Mucosa of descending colon (tissue), 3 donors: ENCODE measurements around the gene ADAM12. TPM values are rescaled to one million over a fixed set of nuclear protein-coding genes. Genes with fewer than 3 reads are reported as not detected.
"Not testable (repeated sequence)": the region's sequence is repeated elsewhere in the genome, so short reads cannot be mapped to it uniquely, and the experiment has no call there.

Source experiments
- ATAC-seq: fragments of 200-7000 bp; cut with Tn5 transposase; one replicate; pipeline ENCODE4 v1.9.1; 2020; ENCODE audit warnings: mild to moderate bottlenecking, moderate library complexity
- DNase-seq, 3 donors: peaks; one replicate each; pipeline ENCODE4 v3.0.0-alpha.2; 2020
- H3K36me3 ChIP-seq: fragments of 200-600 bp; one replicate; pipeline ENCODE4 v1.8.0; 2021; ENCODE audit warnings: low read depth, mild to moderate bottlenecking
- H3K4me1 ChIP-seq: fragments of 200-600 bp; one replicate; pipeline ENCODE4 v1.8.0; 2021; ENCODE audit warnings: low read depth, mild to moderate bottlenecking
- H3K4me3 ChIP-seq: fragments of 200-600 bp; one replicate; pipeline ENCODE4 v1.8.0; 2021; ENCODE audit warnings: mild to moderate bottlenecking
- H3K9me3 ChIP-seq: fragments of 200-600 bp; one replicate; pipeline ENCODE4 v1.8.0; 2021; ENCODE audit warnings: mild to moderate bottlenecking
- CTCF ChIP-seq: fragments of 200-600 bp; IDR thresholded peaks from one replicate; pipeline ENCODE4 v1.8.0; 2022; ENCODE audit warnings: antibody characterized with exemption, mild to moderate bottlenecking
- intact Hi-C, 2 donors: fragments of 100-400 bp; cut with DNase I in 1 of 2; cut with micrococcal nuclease in 1 of 2; formaldehyde crosslinking; loops; one replicate each; pipeline versions ENCODE4 v1.11.0 to v1.11.1; 2022; cut with DNase I, micrococcal nuclease
- total RNA-seq, 3 donors: library from RNA; stranded (reverse); fragmentation: NEBNext Ultra II Directional in 2 of 3; extraction: Animal tissue kit (Norgen Biotek cat#: 25700) in 2 of 3; gene quantifications; one replicate each; pipeline versions ENCODE4 v1.2.1 to v1.2.4, GENCODE V29; 2021 to 2023
- donor health status: DM: no; HTN: no; CAD: no; lungs with moderate emphysema.
- donor health status: DM: no; HTN: no; CAD: no.
- donor health status: DM: no; HTN: yes; CAD: no.

The ADAM12 gene
- total RNA-seq, 3 donors from 2014 or later: 0.20 to 0.89 (median 0.66) TPM

DNA sequence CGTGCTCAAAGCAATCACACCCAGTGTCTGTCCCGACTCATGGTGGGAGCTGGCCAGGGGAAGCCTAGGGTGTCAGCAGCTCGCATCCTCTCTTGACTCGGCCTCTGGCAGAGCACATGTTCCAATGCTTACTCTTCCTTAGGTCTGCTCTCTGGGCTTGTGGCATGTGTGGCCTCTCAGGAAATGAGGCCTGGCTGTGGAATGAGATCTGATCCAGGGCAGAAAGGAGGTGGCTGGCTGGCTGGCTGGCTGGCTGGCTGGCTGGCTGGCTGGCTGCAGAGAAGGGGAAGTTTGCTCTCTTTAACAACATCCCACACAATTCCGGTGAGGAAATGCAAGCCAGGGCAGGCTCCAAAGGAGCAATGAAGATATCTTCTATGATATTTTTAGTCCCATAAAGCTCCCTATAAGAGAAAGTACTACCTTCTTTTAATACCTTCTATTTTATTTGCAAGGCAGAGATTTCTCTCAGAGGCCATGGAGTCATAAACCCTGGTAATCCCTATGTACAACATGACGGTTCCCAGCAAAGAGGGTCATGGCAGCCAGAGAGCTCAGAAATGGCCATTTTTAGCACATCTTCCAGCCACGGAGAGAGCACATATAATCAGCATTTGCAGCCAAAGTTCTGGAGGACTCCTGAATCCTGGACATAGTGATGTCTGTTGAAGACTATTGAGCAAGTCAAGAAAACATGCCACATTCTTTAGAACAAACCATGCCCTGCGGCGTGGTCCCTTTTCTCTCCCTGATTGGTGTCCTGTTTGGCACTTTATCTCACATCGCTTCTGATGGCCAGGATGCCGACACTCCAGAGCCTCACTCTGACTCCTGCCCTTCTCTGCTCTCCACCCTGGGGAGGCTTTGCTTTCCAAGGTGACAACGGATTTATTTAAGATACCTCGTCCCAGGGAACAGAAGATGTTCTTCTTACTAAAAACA lies 338.2 kb downstream of the ADAM12 start:
- Histone ChIP-seq H3K9me3 (no peaks in the 10 kb centered on the region), H3K36me3 (no peaks in the 10 kb centered on the region), H3K4me3 (no peak overlapping the region), H3K4me1 (no peaks in the 10 kb centered on the region)
- intact Hi-C loops: no loop called here
- DNase-seq (no peak), ATAC-seq (no peak)
- no peak for TF ChIP-seq CTCF

DNA sequence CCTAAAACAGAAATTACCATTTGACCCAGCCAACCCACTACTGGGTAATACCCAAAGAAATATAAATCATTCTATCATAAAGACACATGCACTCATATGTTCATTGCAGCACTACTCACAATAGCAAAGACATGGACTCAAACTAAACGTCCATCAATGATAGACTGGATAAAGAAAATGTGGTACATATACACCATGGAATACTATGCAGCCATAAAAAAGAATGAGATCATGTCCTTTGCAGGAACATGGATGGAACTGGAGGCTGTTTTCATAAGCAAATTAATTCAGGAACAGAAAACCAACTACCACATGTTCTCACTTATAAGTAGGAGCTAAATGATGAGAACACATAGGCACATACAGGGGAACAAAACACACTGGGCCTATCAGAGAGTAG lies 340.5 kb downstream of the ADAM12 start:
- DNase-seq, H3K4me3 ChIP-seq, intact Hi-C loops, H3K4me1 ChIP-seq, H3K9me3 ChIP-seq, H3K36me3 ChIP-seq, ATAC-seq: not testable (repeated sequence)

DNA sequence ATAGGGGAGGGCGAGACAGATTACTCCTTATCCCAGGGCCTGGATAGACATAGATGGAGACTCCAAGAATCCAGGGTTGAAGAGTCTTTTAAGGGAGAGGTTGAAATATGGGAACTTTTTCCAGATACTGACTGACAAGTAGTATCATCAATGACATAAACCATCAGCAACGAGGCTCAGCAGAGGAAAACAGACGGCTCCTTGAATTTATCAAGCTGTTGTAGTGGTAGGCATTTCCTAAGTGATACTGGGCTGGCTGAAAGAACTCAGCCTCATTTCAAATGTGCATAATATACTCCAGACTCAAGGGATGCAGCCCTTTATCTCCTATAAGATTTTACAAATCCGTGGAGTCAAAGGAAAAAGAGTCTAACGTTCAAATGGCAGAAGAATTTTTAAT lies 341.4 kb downstream of the ADAM12 start:
- H3K4me1 ChIP-seq: no peaks in the 10 kb centered on the region
- intact Hi-C loops: no loop called here
- H3K36me3 ChIP-seq: no peaks in the 10 kb centered on the region
- H3K4me3 ChIP-seq: no peak overlapping the region
- no peaks in the 10 kb centered on the region for H3K9me3 ChIP-seq
- no peak for ATAC-seq
- DNase-seq: no peak
- TF ChIP-seq CTCF: no peak

- Histone ChIP-seq H3K9me3 (no peaks in the 10 kb centered on the region), H3K4me1 (no peaks in the 10 kb centered on the region), H3K4me3 (no peak overlapping the region), H3K36me3 (no peaks in the 10 kb centered on the region)
- TF ChIP-seq CTCF: no peak
- no peak for ATAC-seq
- intact Hi-C loops: no loop called here
- no peak for DNase-seq
Measured at GRCh38 chr10:126045861-126046260, 342.4 kb downstream of the ADAM12 start.

DNA sequence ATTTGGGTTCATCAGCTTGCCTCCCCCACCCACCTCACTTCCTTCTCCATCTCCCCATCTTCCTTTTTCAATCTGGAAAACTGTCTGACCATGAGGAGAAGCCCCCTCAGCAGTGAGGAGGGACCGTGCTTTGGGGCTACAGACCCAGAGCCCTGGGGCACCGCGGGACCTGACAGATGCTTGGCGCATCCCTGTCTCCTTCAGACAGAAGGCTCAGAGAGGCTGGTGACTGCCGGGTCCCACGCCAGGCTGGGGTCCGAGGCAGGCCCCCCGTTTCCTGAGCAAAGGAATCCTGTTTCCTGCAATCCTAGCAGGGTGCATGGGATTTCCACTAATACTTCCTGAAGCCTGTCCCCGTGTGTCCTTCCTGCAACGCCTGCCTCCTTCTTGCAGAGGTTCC lies 344.9 kb downstream of the ADAM12 start:
- intact Hi-C loops: no loop called here
- no peak overlapping the region for H3K4me3 ChIP-seq
- ATAC-seq (no peak), DNase-seq (no peak)
- no peaks in the 10 kb centered on the region for H3K4me1 ChIP-seq
- H3K9me3 ChIP-seq: no peaks in the 10 kb centered on the region
- TF ChIP-seq CTCF: no peak
- H3K36me3 ChIP-seq: no peaks in the 10 kb centered on the region

GRCh38 chr10:126042906-126043305 lies 345.4 kb downstream of the ADAM12 start:
- H3K36me3 ChIP-seq: no peaks in the 10 kb centered on the region
- DNase-seq: peak in 1 of 3 donors; percentile 55
- no peak for TF ChIP-seq CTCF
- intact Hi-C loops: no loop called here
- no peaks in the 10 kb centered on the region for H3K4me1 ChIP-seq
- H3K4me3 ChIP-seq: no peak overlapping the region
- no peaks in the 10 kb centered on the region for H3K9me3 ChIP-seq
- no peak for ATAC-seq
